OCI-M2 (cell line): ENCODE results near the gene MRPS24.
"Not testable (repeated sequence)": the region's sequence is repeated elsewhere in the genome, so short reads cannot be mapped to it uniquely, and the experiment has no call there.

ENCODE experiments used
- DNase-seq: peaks from one replicate; lab custom pipeline; 2025; ENCODE audit not compliant: unreplicated experiment; lab: John Stamatoyannopoulos, UW

Gene MRPS24

GRCh38 chr7:43869006-43869866 is at the start of gene MRPS24:
Gene MRPS24 (minus strand): TSS chr7:43869517. CDS start chr7:43869495, 22 bp downstream.
- DNase-seq, result peak; percentile 46

GRCh38 chr7:43915907-43916306 is 46.6 kb upstream of the MRPS24 start:
- no peak for DNase-seq

GRCh38 chr7:43914795-43915194 is 45.5 kb upstream of the MRPS24 start:
- DNase-seq, result no peak

DNA sequence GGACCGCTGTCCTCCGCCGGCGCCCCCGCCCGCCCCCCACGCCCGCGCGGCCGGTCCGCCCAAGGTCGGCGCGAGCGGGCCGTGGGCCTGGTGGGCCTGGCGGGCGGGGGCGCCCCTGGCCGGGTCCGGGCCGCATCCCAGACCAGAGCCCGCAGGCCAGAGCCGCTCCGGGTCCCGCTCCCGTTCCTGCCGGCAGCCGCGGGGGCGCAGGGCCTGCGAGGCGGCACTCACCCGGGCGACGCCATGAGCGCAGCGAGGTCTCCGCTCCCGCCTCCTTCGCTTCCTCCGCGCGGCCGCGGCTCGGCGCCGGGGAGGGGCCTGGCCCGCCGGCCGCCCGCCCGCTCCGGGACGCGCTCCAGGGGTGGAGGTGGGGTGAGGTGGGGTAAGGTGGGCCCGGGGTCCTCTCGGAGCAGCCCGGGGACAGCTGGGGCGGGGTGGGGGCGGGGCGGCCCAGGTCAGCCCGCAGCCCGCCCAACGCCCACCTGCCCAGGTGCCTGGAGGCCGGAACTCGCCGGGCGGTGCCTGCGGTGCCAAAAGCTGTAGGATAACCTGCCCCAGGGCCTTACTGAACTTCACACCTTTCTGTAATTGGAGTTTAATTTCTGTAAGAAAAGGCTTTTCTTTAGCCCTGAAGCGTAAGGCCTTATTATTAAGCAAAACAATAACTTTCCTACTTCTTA is 37.2 kb upstream of the MRPS24 start, which contains the start of gene URGCP:
URGCP (minus strand) TSS at position 266 of the 680 bp plus-strand sequence; CDS start at position 245, 21 bp downstream.
- no peak for DNase-seq

DNA sequence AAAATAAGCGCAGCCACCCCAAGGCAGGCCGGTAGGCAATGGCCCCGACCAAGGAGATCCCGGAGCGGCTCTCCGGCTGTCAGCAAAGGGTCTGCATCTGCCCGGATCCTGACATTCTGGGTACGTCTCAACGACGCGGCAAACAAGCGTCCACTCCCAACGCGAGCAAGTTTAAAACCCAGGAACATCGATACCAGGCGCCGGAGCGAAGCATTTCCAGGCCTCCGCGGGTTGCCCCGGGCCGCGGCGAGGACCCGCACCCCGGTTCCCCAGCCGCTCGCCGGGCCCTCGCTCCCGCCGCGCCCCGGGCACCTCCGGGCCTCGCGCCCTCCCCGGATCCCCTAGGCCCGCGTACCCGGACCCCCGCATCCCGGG is 36.6 kb upstream of the MRPS24 start:
- DNase-seq, result no peak

GRCh38 chr7:43905209-43905946 is 36.1 kb upstream of the MRPS24 start:
- no peak for DNase-seq

- no peak for DNase-seq
These were observed 35.4 kb upstream of the MRPS24 start for GRCh38 chr7:43904533-43905208.

DNA sequence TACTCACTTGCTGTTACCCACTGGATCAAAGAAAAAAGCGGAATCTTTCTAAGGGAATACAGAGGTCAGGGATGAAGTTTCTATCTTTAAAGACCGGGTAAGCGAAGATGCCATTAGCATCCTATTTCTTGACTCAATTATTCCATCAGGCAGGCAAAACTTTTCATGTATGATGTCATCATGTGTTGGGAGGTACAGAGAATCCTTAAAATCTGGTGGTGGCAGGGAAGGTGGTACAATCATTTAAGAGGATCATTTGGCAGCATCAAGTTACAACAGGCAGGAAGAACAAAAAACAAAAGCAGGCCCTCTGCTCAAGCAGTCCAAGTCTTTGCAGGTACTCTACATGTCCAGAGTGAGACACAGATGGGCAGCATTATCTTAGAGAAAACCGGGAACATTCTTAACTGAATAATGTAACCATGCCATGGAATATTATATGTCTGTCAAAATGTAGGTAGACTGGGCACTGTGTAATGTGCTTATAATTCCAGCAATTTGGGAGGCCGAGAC is 33.3 kb upstream of the MRPS24 start:
- no peak for DNase-seq

DNA sequence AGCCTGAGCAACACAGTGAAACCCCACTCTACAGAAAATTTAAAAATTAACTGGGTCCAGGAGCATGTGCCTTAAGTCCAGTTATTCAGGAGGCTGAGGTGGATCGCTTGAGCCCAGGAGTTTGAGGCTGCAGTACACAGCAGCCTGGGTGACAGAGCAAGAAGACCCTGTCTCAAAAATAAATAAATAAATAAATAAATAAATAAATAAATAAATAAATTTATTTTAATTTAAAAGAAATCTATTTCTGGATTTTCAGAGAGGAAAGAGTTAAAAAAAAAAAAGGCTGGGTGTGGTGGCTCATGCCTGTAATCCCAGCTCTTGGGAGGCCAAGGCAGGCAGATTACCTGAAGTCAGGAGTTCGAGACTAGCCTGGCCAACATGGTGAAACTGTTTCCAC is 29.3 kb upstream of the MRPS24 start:
- not testable (repeated sequence) for DNase-seq

GRCh38 chr7:43895847-43896415 is 26.6 kb upstream of the MRPS24 start:
- DNase-seq, result no peak

DNA sequence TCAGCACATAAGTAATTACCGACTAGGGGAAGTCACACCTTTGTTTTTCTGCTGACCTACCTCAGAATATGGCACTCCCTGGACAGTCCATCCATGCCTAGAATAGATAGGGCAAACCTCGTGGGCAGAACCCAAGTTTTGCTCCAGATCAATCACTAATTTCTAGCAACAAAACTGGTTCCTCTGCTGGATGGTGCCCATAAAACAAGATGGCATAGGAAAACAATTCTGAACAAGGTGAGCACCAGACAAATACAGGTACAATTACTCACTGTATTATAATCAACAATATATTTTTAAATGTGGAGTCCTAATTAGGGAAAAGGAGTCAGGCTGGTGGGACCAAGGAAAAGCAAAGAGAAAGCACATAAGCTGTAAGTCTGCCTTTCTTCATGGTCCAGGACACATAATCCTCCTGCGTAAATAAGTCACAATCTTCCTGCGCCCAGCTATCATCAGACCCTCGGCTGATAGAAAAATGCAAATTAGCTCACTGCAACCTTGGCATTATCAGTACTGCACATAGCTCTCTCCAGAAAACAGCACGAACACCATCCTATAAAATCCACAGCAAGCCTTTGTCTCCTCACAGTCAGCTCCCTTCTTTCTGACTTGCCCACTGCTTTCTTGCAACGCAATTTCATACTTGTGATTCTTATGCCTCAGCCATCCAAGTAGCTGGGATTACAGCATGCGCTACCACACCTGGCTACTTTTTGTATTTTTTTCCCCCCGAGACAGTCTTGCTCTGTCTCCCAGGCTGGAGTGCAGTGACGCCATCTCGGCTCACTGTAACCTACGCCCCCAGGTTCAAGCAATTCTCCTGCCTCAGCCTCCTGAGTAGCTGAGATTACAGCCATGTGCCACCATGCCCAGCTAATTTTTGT is 22.0 kb upstream of the MRPS24 start:
- no peak for DNase-seq

GRCh38 chr7:43890468-43890867 is 21.2 kb upstream of the MRPS24 start:
- no peak for DNase-seq

GRCh38 chr7:43888993-43889945 is 20.0 kb upstream of the MRPS24 start:
- DNase-seq, result no peak

DNA sequence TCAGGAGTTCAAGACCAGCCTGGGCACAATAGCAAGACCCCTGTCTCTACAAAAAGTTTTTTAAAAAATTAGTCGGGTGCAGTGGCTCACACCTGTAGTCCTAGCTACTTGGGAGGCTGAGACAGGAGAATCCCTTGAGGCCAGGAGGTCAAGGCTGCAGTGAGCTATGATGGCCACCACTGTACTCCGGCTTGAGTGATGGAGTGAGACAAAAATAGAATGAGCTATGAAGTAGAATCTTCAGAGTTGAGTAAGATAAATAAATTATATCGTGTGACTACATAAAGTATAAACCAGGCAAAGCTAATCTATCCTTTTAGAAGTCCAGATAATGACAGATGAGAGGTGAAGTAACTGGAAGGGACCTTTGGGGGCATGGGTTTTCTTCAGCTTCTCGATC is 15.3 kb upstream of the MRPS24 start:
- DNase-seq, result no peak

GRCh38 chr7:43884209-43884608 is 14.9 kb upstream of the MRPS24 start:
- no peak for DNase-seq

DNA sequence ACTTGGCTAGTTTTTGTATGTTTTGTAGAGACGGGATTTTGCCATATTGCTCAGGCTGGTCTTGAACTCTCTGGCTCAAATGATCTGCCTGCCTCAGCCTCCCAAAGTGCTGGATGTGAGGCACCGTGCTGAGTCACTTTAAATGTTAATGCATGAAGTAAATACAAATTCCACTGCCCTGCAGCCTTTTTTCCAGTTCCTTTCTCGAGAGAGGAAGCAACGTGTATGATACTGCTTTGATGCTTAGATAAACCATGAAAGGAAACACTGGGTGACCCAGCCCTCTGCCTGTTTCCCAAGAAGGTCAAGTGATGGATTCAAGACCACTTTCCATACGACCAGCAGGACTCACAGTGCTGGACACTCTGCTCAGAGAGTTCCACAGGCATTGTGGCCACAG is 11.3 kb upstream of the MRPS24 start:
- no peak for DNase-seq

- no peak for DNase-seq
These were observed 10.2 kb upstream of the MRPS24 start for GRCh38 chr7:43879477-43879876.

DNA sequence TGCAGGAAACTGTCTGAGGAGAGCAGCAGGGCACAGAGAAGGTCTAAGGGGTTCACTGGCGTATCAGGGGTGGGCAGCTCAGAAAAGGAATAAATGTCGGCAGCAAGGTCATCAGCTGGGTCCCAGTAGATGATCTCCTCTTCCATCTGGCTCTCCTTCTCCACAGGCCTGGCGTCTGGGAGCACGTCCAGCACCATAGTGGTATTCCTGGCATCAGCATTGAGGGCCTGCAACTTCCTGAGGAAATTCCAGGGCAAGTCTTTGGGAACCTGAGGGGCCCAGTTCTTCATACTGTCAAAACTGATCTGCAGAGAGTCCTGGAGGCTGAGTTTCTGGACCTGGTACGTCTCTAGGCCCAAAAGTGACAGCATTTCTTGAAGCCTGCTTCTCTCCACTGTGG is 9.6 kb upstream of the MRPS24 start:
- no peak for DNase-seq
